Esophagus muscularis mucosa (tissue), 4 donors: Measurements from ENCODE around the gene NUP188.

Experiments used
- CTCF ChIP-seq, 3 experiments: fragments of 200-600 bp in 2 of 3; fragments of 450-650 bp in 1 of 3; sonication (generic) in 2 of 3; IDR thresholded peaks; one replicate each; pipeline ENCODE4 v1.5.1; 2017 to 2019; ENCODE audit warnings: antibody characterized with exemption in 3 of 3, mild to moderate bottlenecking in 2 of 3, moderate library complexity in 1 of 3
- EP300 ChIP-seq: sonication (generic); formaldehyde crosslinking; IDR thresholded peaks from one replicate; pipeline ENCODE4 v1.6.1; 2017; ENCODE audit warnings: antibody characterized with exemption
- POLR2A ChIP-seq: fragments of 450-650 bp; IDR thresholded peaks from one replicate; pipeline ENCODE4 v1.6.1; 2017; ENCODE audit warnings: antibody characterized with exemption, moderate library complexity, mild to moderate bottlenecking, low read depth
- POLR2AphosphoS5 ChIP-seq, 2 donors: sonication (generic); formaldehyde crosslinking; IDR thresholded peaks; one replicate each; pipeline ENCODE4 v1.6.1; 2017; ENCODE audit warnings: antibody characterized with exemption in 2 of 2

GRCh38 chr9:128898382-128898781 lies 49.1 kb upstream of the NUP188 start:
- TF ChIP-seq POLR2A (no peak), CTCF (IDR thresholded peaks at IDR 0.05) (no peak), POLR2AphosphoS5 (IDR thresholded peaks at IDR 0.05) (no peak), EP300 (no peak)
